H1 (cell line): Measurements from ENCODE around the gene LAMA3. TPM values are rescaled to one million over a fixed set of nuclear protein-coding genes. Genes with fewer than 3 reads are reported as not detected.

ENCODE experiments used
- CTCF ChIA-PET: fragments of 300-600 bp; sonication (Branson Sonifier 250); formaldehyde crosslinking; loops from one replicate; lab custom pipeline; 2021; ENCODE audit not compliant: partially characterized antibody; lab: Charles Lee
- POLR2A ChIA-PET: fragments of 300-600 bp; sonication (Branson Sonifier 250); formaldehyde crosslinking; loops from one replicate; lab custom pipeline; 2021; ENCODE audit warnings: inconsistent platforms; ENCODE audit not compliant: partially characterized antibody; lab: Charles Lee
- DNase-seq, 2 experiments: peaks; one replicate each; pipeline versions ENCODE4 v3.0.0 to v3.0.0-alpha.2; 2010 to 2022; ENCODE audit warnings: low spot score in 2 of 2, low read depth in 1 of 2, mixed read lengths in 1 of 2
- FAIRE-seq: peaks from 2 replicates; lab custom pipeline; 2011; peaks lifted over from hg19 to GRCh38; lab: Jason Lieb, UNC
- H2AFZ ChIP-seq: 2 replicates; pipeline ENCODE4 v1.8.1; 2012; ENCODE audit warnings: low read length, inconsistent platforms
- H2AK5ac ChIP-seq: 2 replicates; pipeline ENCODE4 v1.6.1; 2013; ENCODE audit warnings: low read depth, low read length
- H2BK120ac ChIP-seq: replicated peaks from 2 replicates; pipeline ENCODE3; 2013; ENCODE audit warnings: low read depth, low read length, inconsistent platforms
- H2BK12ac ChIP-seq: 2 replicates; pipeline ENCODE4 v1.6.1; 2013; ENCODE audit warnings: low read depth, low read length
- H2BK15ac ChIP-seq: 2 replicates; pipeline ENCODE4 v1.6.1; 2013; ENCODE audit warnings: low read length
- H2BK20ac ChIP-seq: 2 replicates; pipeline ENCODE4 v1.6.1; 2013; ENCODE audit warnings: low read length
- H2BK5ac ChIP-seq: 2 replicates; pipeline ENCODE4 v1.6.1; 2013; ENCODE audit warnings: low read depth, low read length
- H3K14ac ChIP-seq: 2 replicates; pipeline ENCODE4 v1.6.1; 2013; ENCODE audit warnings: inconsistent platforms; ENCODE audit not compliant: insufficient read length
- H3K18ac ChIP-seq: 2 replicates; pipeline ENCODE4 v1.6.1; 2013; ENCODE audit warnings: low read length; ENCODE audit errors: extremely low read depth
- H3K23ac ChIP-seq: 2 replicates; pipeline ENCODE4 v1.6.1; 2013; ENCODE audit warnings: inconsistent platforms; ENCODE audit not compliant: insufficient read length
- H3K23me2 ChIP-seq: 2 replicates; pipeline ENCODE4 v1.6.1; 2013; ENCODE audit warnings: low read depth, low read length
- H3K27ac ChIP-seq: 2 replicates; pipeline ENCODE4 v1.6.1; 2011; ENCODE audit warnings: low read depth, low read length, inconsistent platforms
- H3K27me3 ChIP-seq, 4 experiments: replicated peaks in 1 of 4; 1 replicate in 1 of 4; 2 replicates in 3 of 4; pipeline versions ENCODE4 v1.6.1 to v1.8.1; 2011 to 2013; ENCODE audit warnings: low read length in 3 of 4, mild to moderate bottlenecking in 3 of 4, inconsistent platforms in 2 of 4, mixed read lengths in 2 of 4, moderate library complexity in 1 of 4; ENCODE audit not compliant: control insufficient read depth in 3 of 4, insufficient read depth in 3 of 4; ENCODE audit errors: extremely low read depth in 1 of 4
- H3K36me3 ChIP-seq, 4 experiments: 2 replicates each; pipeline versions ENCODE4 v1.6.1 to v1.8.1; 2011 to 2013; ENCODE audit warnings: mild to moderate bottlenecking in 4 of 4, low read length in 3 of 4, moderate library complexity in 2 of 4, control low read depth in 1 of 4, inconsistent platforms in 1 of 4; ENCODE audit not compliant: insufficient read depth in 4 of 4, control insufficient read depth in 2 of 4
- H3K4ac ChIP-seq: replicated peaks from 2 replicates; pipeline ENCODE3; 2013; ENCODE audit warnings: low read length, low read depth, mixed read lengths, inconsistent platforms; ENCODE audit not compliant: insufficient read length
- H3K4me1 ChIP-seq, 4 experiments: replicated peaks in 1 of 4; 1 replicate in 1 of 4; 2 replicates in 3 of 4; pipeline versions ENCODE4 v1.6.1 to v1.8.1; 2011 to 2013; ENCODE audit warnings: low read length in 3 of 4, inconsistent platforms in 2 of 4, mixed read lengths in 1 of 4; ENCODE audit not compliant: insufficient read depth in 4 of 4, control insufficient read depth in 3 of 4
- H3K4me2 ChIP-seq, 2 experiments: 2 replicates each; pipeline versions ENCODE4 v1.6.1 to v1.8.1; 2011 to 2013; ENCODE audit warnings: low read depth in 2 of 2, low read length in 2 of 2, control low read depth in 1 of 2, inconsistent platforms in 1 of 2, mild to moderate bottlenecking in 1 of 2; ENCODE audit not compliant: insufficient read depth in 1 of 2
- H3K4me3 ChIP-seq, 4 experiments: fragments of 200-600, 300-600 bp in 1 of 4; sonication (generic), shearing (Covaris generic), sonication (Bioruptor Twin) in 1 of 4; 2 replicates each; pipeline versions ENCODE4 v1.5.1 to v1.8.1; 2011 to 2016; ENCODE audit warnings: low read length in 4 of 4, low read depth in 3 of 4, control low read depth in 2 of 4, inconsistent platforms in 2 of 4, mild to moderate bottlenecking in 2 of 4, mixed read lengths in 1 of 4, moderate library complexity in 1 of 4; ENCODE audit not compliant: insufficient read depth in 2 of 4; ENCODE audit errors: extremely low read depth in 1 of 4
- H3K56ac ChIP-seq: replicated peaks from 2 replicates; pipeline ENCODE3; 2013; ENCODE audit warnings: low read depth, mild to moderate bottlenecking, mixed read lengths, low read length, inconsistent platforms; ENCODE audit not compliant: insufficient read length
- H3K79me1 ChIP-seq: 2 replicates; pipeline ENCODE4 v1.6.1; 2013; ENCODE audit warnings: low read depth, low read length, control low read depth
- H3K79me2 ChIP-seq, 2 experiments: 2 replicates each; pipeline versions ENCODE4 v1.6.1 to v1.8.1; 2012 to 2013; ENCODE audit warnings: low read length in 2 of 2, mild to moderate bottlenecking in 2 of 2, inconsistent platforms in 1 of 2; ENCODE audit not compliant: insufficient read depth in 2 of 2, control insufficient read depth in 1 of 2
- H3K9ac ChIP-seq, 4 experiments: replicated peaks in 1 of 4; 1 replicate in 1 of 4; 2 replicates in 3 of 4; pipeline versions ENCODE4 v1.6.1 to v1.8.1; 2011 to 2013; ENCODE audit warnings: low read depth in 3 of 4, low read length in 3 of 4, control low read depth in 2 of 4, mild to moderate bottlenecking in 2 of 4, moderate library complexity in 2 of 4, inconsistent platforms in 1 of 4; ENCODE audit errors: extremely low read depth in 1 of 4
- H3K9me3 ChIP-seq, 2 experiments: 2 replicates each; pipeline versions ENCODE4 v1.6.1 to v1.8.1; 2012 to 2013; ENCODE audit warnings: mild to moderate bottlenecking in 2 of 2, moderate library complexity in 2 of 2, control low read depth in 1 of 2, inconsistent platforms in 1 of 2, low read depth in 1 of 2, low read length in 1 of 2, mixed read lengths in 1 of 2; ENCODE audit not compliant: insufficient read depth in 2 of 2
- H4K20me1 ChIP-seq, 2 experiments: replicated peaks in 1 of 2; 2 replicates each; pipeline versions ENCODE3 to v1.8.1; 2011 to 2013; ENCODE audit warnings: inconsistent platforms in 2 of 2, low read length in 2 of 2, mild to moderate bottlenecking in 1 of 2; ENCODE audit not compliant: insufficient read depth in 2 of 2, control insufficient read depth in 1 of 2
- H4K5ac ChIP-seq: 2 replicates; pipeline ENCODE4 v1.6.1; 2013; ENCODE audit warnings: low read length, low read depth, mixed read lengths, inconsistent platforms; ENCODE audit not compliant: insufficient read length
- H4K8ac ChIP-seq: 2 replicates; pipeline ENCODE4 v1.8.0; 2013; ENCODE audit warnings: mild to moderate bottlenecking, moderate library complexity, low read length, inconsistent platforms; ENCODE audit not compliant: insufficient read depth; ENCODE audit errors: extremely low read depth
- H4K91ac ChIP-seq: replicated peaks from 2 replicates; pipeline ENCODE3; 2013; ENCODE audit warnings: low read length, mixed read lengths, inconsistent platforms; ENCODE audit not compliant: insufficient read length
- ASH2L ChIP-seq: fragments of 200-600, 300-600 bp; sonication (generic); IDR thresholded peaks from one replicate; pipeline ENCODE4 v1.7.1; 2017; ENCODE audit warnings: low read length
- BRCA1 ChIP-seq: IDR thresholded peaks from 2 replicates; pipeline ENCODE4 v1.6.1; 2012; ENCODE audit warnings: low read depth, low read length, improper control_type of control experiment
- FOSL1 ChIP-seq: IDR thresholded peaks from 2 replicates; pipeline ENCODE4 v1.6.1; 2011; ENCODE audit warnings: mild to moderate bottlenecking, low read depth, low read length, moderate library complexity; ENCODE audit not compliant: insufficient read depth
- HDAC6 ChIP-seq: IDR thresholded peaks from one replicate; pipeline ENCODE4 v1.7.1; 2012; ENCODE audit warnings: low read depth, mild to moderate bottlenecking, inconsistent platforms, low read length, moderate library complexity
- RNF2 ChIP-seq: fragments of 200-900, 300-1000 bp; sonication (generic); IDR thresholded peaks from 2 replicates; pipeline ENCODE4 v1.7.1; 2016; ENCODE audit warnings: borderline replicate concordance, low read depth, mild to moderate bottlenecking, antibody characterized with exemption, low read length; ENCODE audit not compliant: poor library complexity, severe bottlenecking; ENCODE audit errors: missing control alignments
- ZNF274 ChIP-seq: IDR thresholded peaks from 2 replicates; pipeline ENCODE4 v1.7.0; 2012; ENCODE audit warnings: low read length, borderline replicate concordance; ENCODE audit errors: extremely low read depth
- WGBS, 2 experiments: shearing (Covaris generic) in 1 of 2; methylation state at CpG; one replicate each; pipeline versions ENCODE4 v1.1.6 to v1.1.7; 2013 to 2015; ENCODE audit warnings: low lambda C conversion rate in 2 of 2, mixed read lengths in 2 of 2, inconsistent platforms in 1 of 2, low coverage in 1 of 2, missing lambda C conversion rate in 1 of 2; ENCODE audit not compliant: insufficient replicate concordance in 2 of 2, insufficient coverage in 1 of 2, insufficient read length in 1 of 2; ENCODE audit errors: extremely low coverage in 1 of 2, missing lambda C conversion rate in 1 of 2; 5-methylcytosine and 5-hydroxymethylcytosine counted together
- polyA plus RNA-seq, 7 experiments: library from polyadenylated mRNA; depleted of rRNA in 3 of 7; stranded (reverse) in 5 of 7; unstranded in 2 of 7; fragments of >200 nt in 5 of 7; fragments of 200-250 nt in 2 of 7; gene quantifications; 1 replicate in 5 of 7; 2 replicates in 1 of 7; 4 replicates in 1 of 7; pipeline versions ENCODE4 v1.2.1 to v1.2.3, GENCODE V29; 2011 to 2013; ENCODE audit warnings: missing spikeins in 2 of 7, mixed read lengths in 2 of 7
- total RNA-seq: library from RNA; stranded (reverse); fragmentation: NEBNext Ultra II Directional; extraction: Animal tissue kit (Norgen Biotek cat#: 25700); gene quantifications from 2 replicates; pipeline ENCODE4 v1.2.1, GENCODE V29; 2021

The LAMA3 gene
- total and polyA plus RNA-seq, 2 of the 8 experiments (the other 6 are each of a cell fraction or from before 2014, with no cell fraction given): 0.76 to 5.0 TPM

DNA sequence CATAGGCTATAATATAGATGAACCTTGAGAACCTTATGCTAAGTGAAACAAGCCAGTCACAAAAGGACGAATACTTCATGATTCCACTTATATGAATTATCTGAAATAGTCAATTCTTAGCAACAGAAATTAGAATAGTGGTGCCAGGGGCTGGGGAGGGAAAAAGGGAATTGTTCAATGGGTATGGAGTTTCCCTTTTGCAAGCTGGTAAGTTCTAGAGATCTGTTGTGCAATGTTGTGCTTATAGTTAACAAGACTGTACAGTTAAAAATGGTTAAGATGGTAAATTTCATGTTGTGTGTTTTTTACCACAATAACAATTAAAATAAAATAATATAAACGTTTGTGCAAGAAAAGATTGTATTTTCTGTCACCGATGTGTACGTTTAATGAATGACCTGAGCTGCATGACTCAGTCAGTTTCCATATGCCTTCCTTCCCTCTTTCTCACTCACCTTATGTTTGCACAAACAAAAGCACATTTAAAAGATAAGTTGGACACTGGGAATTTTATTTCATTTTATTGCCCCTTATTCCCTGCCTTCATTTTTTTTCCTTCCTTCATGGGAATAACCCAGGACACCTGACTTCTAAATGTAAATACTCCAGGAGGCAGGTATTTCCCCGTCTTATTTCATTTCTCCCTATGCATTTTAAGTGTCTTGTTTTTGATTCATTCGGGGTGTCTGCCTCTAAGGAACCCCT, 181.6 kb downstream of the LAMA3 start:
- WGBS, 2 experiments: 91% methylated on average over 6 of the region's 6 CpGs; no CpG with 5 or more reads in 1 of the 2 experiments
- no peak overlapping the region for H3K56ac ChIP-seq
- no peaks in the 10 kb centered on the region for H3K36me3 ChIP-seq
- no peak overlapping the region for H3K9ac ChIP-seq
- no peaks in the 10 kb centered on the region for H3K79me1 ChIP-seq
- no peak overlapping the region for H2AFZ ChIP-seq
- no peak overlapping the region for H4K5ac ChIP-seq
- H3K14ac ChIP-seq: no peak overlapping the region
- TF ChIP-seq ASH2L: no peak
- TF ChIP-seq ZNF274: no peak
- no peak for TF ChIP-seq BRCA1
- no peak for TF ChIP-seq RNF2
- TF ChIP-seq FOSL1: no peak
- no peak for TF ChIP-seq HDAC6
- H3K4ac ChIP-seq: no peak overlapping the region
- 0 out of 2 replicates have a peak overlapping the region, but pooled peaks have one; percentile 62 for H2BK12ac ChIP-seq
- H2BK15ac ChIP-seq: no peak overlapping the region
- H3K79me2 ChIP-seq: no peaks in the 10 kb centered on the region
- no peaks in the 10 kb centered on the region for H4K20me1 ChIP-seq
- CTCF ChIA-PET: no interaction called here
- no peak overlapping the region for H4K8ac ChIP-seq
- H3K18ac ChIP-seq: no peak overlapping the region
- no peak overlapping the region for H3K4me3 ChIP-seq
- H2AK5ac ChIP-seq: no peak overlapping the region
- H3K9me3 ChIP-seq: no peaks in the 10 kb centered on the region
- DNase-seq: no peak
- no peaks in the 10 kb centered on the region; the same call in 1 of the 2 replicates for H3K23me2 ChIP-seq
- H3K4me1 ChIP-seq: peaks cover 0 to 4% (median 3%) of the 10 kb centered on the region in 4 experiments; a peak in 4 of 7 replicates
- H2BK20ac ChIP-seq: no peak overlapping the region
- no peaks in the 10 kb centered on the region for H3K27me3 ChIP-seq
- H3K23ac ChIP-seq: no peak overlapping the region
- FAIRE-seq: no peak
- POLR2A ChIA-PET: no interaction called here
- no peak overlapping the region for H3K4me2 ChIP-seq
- H2BK5ac ChIP-seq: no peak overlapping the region
- H4K91ac ChIP-seq: no peak overlapping the region
- no peak overlapping the region for H3K27ac ChIP-seq
- H2BK120ac ChIP-seq: no peak overlapping the region
